SK-N-SH (cell line): Measurements from ENCODE around the gene CCM2. TPM values are rescaled to one million over a fixed set of nuclear protein-coding genes. Genes with fewer than 3 reads are reported as not detected.

Experiments
- CTCF ChIA-PET: fragments of 300-600, 350-600 bp; formaldehyde crosslinking; extraction: SDS; loops from one replicate; lab custom pipeline; 2021; lab: Yijun Ruan, JAX
- POLR2A ChIA-PET: fragments of 350-600 bp; sonication (Branson Sonifier 250); formaldehyde crosslinking; extraction: SDS; loops from one replicate; lab custom pipeline; 2020; ENCODE audit warnings: antibody characterized with exemption, inconsistent platforms; lab: Yijun Ruan, JAX
- DNase-seq: peaks from one replicate; pipeline ENCODE4 v3.0.0; 2012
- H2AFZ ChIP-seq: fragments of 200-600 bp; sonication (generic); 2 replicates; pipeline ENCODE4 v1.8.1; 2016; ENCODE audit warnings: antibody characterized with exemption, mild to moderate bottlenecking, low read depth
- H3F3A ChIP-seq: fragments of 200-600 bp; sonication (generic); replicated peaks from 2 replicates; pipeline ENCODE3; 2016; ENCODE audit warnings: antibody characterized with exemption, mild to moderate bottlenecking; ENCODE audit not compliant: insufficient read depth
- H3K27ac ChIP-seq, 2 experiments: fragments of 200-500 bp in 1 of 2; fragments of 200-600 bp in 1 of 2; sonication (Bioruptor generic) in 1 of 2; sonication (generic), shearing (Covaris generic) in 1 of 2; 2 replicates each; pipeline versions ENCODE4 v1.5.1 to v1.6.1; 2014 to 2016; ENCODE audit warnings: low read depth in 2 of 2, inconsistent platforms in 1 of 2, low read length in 1 of 2, mild to moderate bottlenecking in 1 of 2, mixed read lengths in 1 of 2
- H3K27me3 ChIP-seq: fragments of 200-600 bp; sonication (generic), shearing (Covaris generic); 2 replicates; pipeline ENCODE4 v1.6.1; 2016; ENCODE audit warnings: mixed run types; ENCODE audit not compliant: insufficient read depth
- H3K36me3 ChIP-seq, 2 experiments: fragments of 200-500 bp in 1 of 2; fragments of 200-600 bp in 1 of 2; sonication (Bioruptor generic) in 1 of 2; sonication (generic) in 1 of 2; replicated peaks in 1 of 2; 2 replicates each; pipeline versions ENCODE3 to v1.5.1; 2014 to 2016; ENCODE audit warnings: low read length in 1 of 2, mild to moderate bottlenecking in 1 of 2; ENCODE audit not compliant: insufficient read depth in 2 of 2, control insufficient read depth in 1 of 2
- H3K4me1 ChIP-seq, 2 experiments: fragments of 200-500 bp in 1 of 2; fragments of 200-600 bp in 1 of 2; sonication (Bioruptor generic) in 1 of 2; sonication (generic), shearing (Covaris generic) in 1 of 2; 2 replicates each; pipeline versions ENCODE4 v1.5.1 to v1.6.1; 2014 to 2016; ENCODE audit warnings: low read depth in 1 of 2, low read length in 1 of 2, mixed run types in 1 of 2; ENCODE audit not compliant: insufficient read depth in 2 of 2, control insufficient read depth in 1 of 2
- H3K4me2 ChIP-seq: fragments of 200-600 bp; sonication (generic), shearing (Covaris generic); 2 replicates; pipeline ENCODE4 v1.6.1; 2017; ENCODE audit warnings: mixed run types
- H3K4me3 ChIP-seq, 2 experiments: fragments of 200-500 bp in 1 of 2; fragments of 200-600 bp in 1 of 2; sonication (Bioruptor generic) in 1 of 2; sonication (generic), shearing (Covaris generic) in 1 of 2; 2 replicates each; pipeline versions ENCODE4 v1.5.1 to v1.8.1; 2014 to 2016; ENCODE audit warnings: low read depth in 2 of 2, inconsistent platforms in 1 of 2, low read length in 1 of 2, mild to moderate bottlenecking in 1 of 2, mixed read lengths in 1 of 2, moderate library complexity in 1 of 2
- H3K79me2 ChIP-seq: fragments of 200-600 bp; sonication (generic); 2 replicates; pipeline ENCODE4 v1.8.1; 2017; ENCODE audit warnings: mild to moderate bottlenecking; ENCODE audit not compliant: insufficient read depth
- H3K9ac ChIP-seq: fragments of 200-600 bp; sonication (generic); 2 replicates; pipeline ENCODE4 v1.6.1; 2017; ENCODE audit warnings: mixed run types
- H3K9me2 ChIP-seq: fragments of 200-600 bp; sonication (generic); 2 replicates; pipeline ENCODE4 v1.6.1; 2017; ENCODE audit warnings: mixed run types
- H3K9me3 ChIP-seq: fragments of 200-600 bp; sonication (generic); 2 replicates; pipeline ENCODE4 v1.6.1; 2017; ENCODE audit warnings: mixed run types, mild to moderate bottlenecking, moderate library complexity
- H4K20me1 ChIP-seq: fragments of 200-600 bp; sonication (generic); 2 replicates; pipeline ENCODE4 v1.6.1; 2017; ENCODE audit warnings: mild to moderate bottlenecking, mixed run types; ENCODE audit not compliant: insufficient read depth
- CHD2 ChIP-seq: fragments of 150-350 bp; IDR thresholded peaks from 2 replicates; pipeline ENCODE4 v1.6.1; 2018; ENCODE audit warnings: low read length; ENCODE audit not compliant: partially characterized antibody
- CTCF ChIP-seq: fragments of 200-600 bp; sonication (generic); IDR thresholded peaks from 2 replicates; pipeline ENCODE4 v1.6.1; 2017; ENCODE audit warnings: antibody characterized with exemption, mild to moderate bottlenecking, moderate library complexity
- EP300 ChIP-seq, 2 experiments: IDR thresholded peaks; 2 replicates each; pipeline versions ENCODE4 v1.4.0 to v1.6.1; 2012; ENCODE audit warnings: borderline replicate concordance in 1 of 2, low read depth in 1 of 2, low read length in 1 of 2
- EZH2phosphoT487 ChIP-seq: fragments of 200-600 bp; sonication (generic); IDR thresholded peaks from 2 replicates; pipeline ENCODE4 v1.6.1; 2017; ENCODE audit warnings: low read depth, mixed run types, mild to moderate bottlenecking, antibody characterized with exemption, moderate library complexity, borderline replicate concordance
- FOSL2 ChIP-seq: IDR thresholded peaks from 2 replicates; pipeline ENCODE4 v1.4.0; 2012; ENCODE audit warnings: low read depth, mild to moderate bottlenecking, moderate library complexity, borderline replicate concordance
- FOXJ3 ChIP-seq: sonication (generic); formaldehyde crosslinking; IDR thresholded peaks from 2 replicates; pipeline ENCODE4 v1.5.1; 2020; ENCODE audit warnings: mild to moderate bottlenecking, missing genetic modification reagents
- GATA2 ChIP-seq: sonication (generic); formaldehyde crosslinking; IDR thresholded peaks from 2 replicates; pipeline ENCODE4 v1.5.0; 2020; ENCODE audit warnings: mild to moderate bottlenecking, missing genetic modification reagents
- JUND ChIP-seq: IDR thresholded peaks from 2 replicates; pipeline ENCODE4 v1.4.0; 2012
- MAX ChIP-seq: IDR thresholded peaks from 2 replicates; pipeline ENCODE4 v1.4.0; 2012; ENCODE audit warnings: low read depth
- MXI1 ChIP-seq: IDR thresholded peaks from 2 replicates; pipeline ENCODE4 v1.6.1; 2012; ENCODE audit warnings: mild to moderate bottlenecking, low read depth, low read length, improper control_type of control experiment
- NRF1 ChIP-seq: IDR thresholded peaks from 2 replicates; pipeline ENCODE4 v1.6.1; 2012; ENCODE audit warnings: low read depth, mild to moderate bottlenecking, low read length
- POLR2AphosphoS5 ChIP-seq: IDR thresholded peaks from 2 replicates; pipeline ENCODE4 v1.6.1; 2012; ENCODE audit warnings: low read depth, low read length
- RFX5 ChIP-seq: IDR thresholded peaks from 2 replicates; pipeline ENCODE4 v1.6.1; 2012; ENCODE audit warnings: mild to moderate bottlenecking, improper control_type of control experiment, low read length
- RXRA ChIP-seq: IDR thresholded peaks from 2 replicates; pipeline ENCODE4 v1.4.0; 2012; ENCODE audit warnings: low read depth, mild to moderate bottlenecking, borderline replicate concordance
- SIN3A ChIP-seq: IDR thresholded peaks from 2 replicates; pipeline ENCODE4 v1.6.1; 2012; ENCODE audit warnings: low read depth, mild to moderate bottlenecking, low read length, moderate library complexity, borderline replicate concordance
- SMC3 ChIP-seq: IDR thresholded peaks from 2 replicates; pipeline ENCODE4 v1.6.1; 2012; ENCODE audit warnings: low read depth, low read length, improper control_type of control experiment
- TCF12 ChIP-seq: IDR thresholded peaks from 2 replicates; pipeline ENCODE4 v1.4.0; 2012
- USF2 ChIP-seq: fragments of 150-350 bp; IDR thresholded peaks from 2 replicates; pipeline ENCODE4 v1.6.1; 2017; ENCODE audit warnings: antibody characterized with exemption, low read length, low read depth, borderline replicate concordance
- ZBTB33 ChIP-seq: IDR thresholded peaks from 2 replicates; pipeline ENCODE4 v1.4.0; 2012; ENCODE audit warnings: low read depth, borderline replicate concordance
- WGBS: methylation state at CpG from one replicate; pipeline ENCODE4 v1.1.6; 2017; ENCODE audit warnings: low lambda C conversion rate; 5-methylcytosine and 5-hydroxymethylcytosine counted together
- polyA plus RNA-seq, 3 experiments: library from polyadenylated mRNA; depleted of rRNA; stranded (reverse); fragments of >200 nt; gene quantifications; 2 replicates each; pipeline ENCODE4 v1.2.3, GENCODE V29; 2012

The CCM2 gene
- polyA plus RNA-seq, 1 of the 3 experiments (the other 2 are of a cell fraction): 83.2 TPM

- TF ChIP-seq USF2: no peak
- peak; percentile 48 for TF ChIP-seq SMC3
- no peak for TF ChIP-seq RXRA
- peak; percentile 94; the same call in 1 of the 2 replicates for TF ChIP-seq SIN3A
- TF ChIP-seq TCF12: peak; percentile 49; the same call in 1 of the 2 replicates
- no peak for TF ChIP-seq JUND
- TF ChIP-seq ZBTB33: no peak
- TF ChIP-seq FOXJ3 (CRISPR knock-in tag): no peak; the same call in 1 of the 2 replicates
- peak; percentile 99 for TF ChIP-seq MXI1
- 0 out of 2 replicates have a peak, but pooled peaks have one; percentile 55 for TF ChIP-seq RFX5
- no peak for TF ChIP-seq EZH2phosphoT487
- TF ChIP-seq, all 33 proteins: peak for 18
Observed at GRCh38 chr7:45111298-45112223, 111.6 kb downstream of the CCM2 start, which contains the start of gene TBRG4 (continued).

GRCh38 chr7:45112648-45113047 is 112.6 kb downstream of the CCM2 start:
- Histone ChIP-seq H3K9me3 (no peaks in the 10 kb centered on the region), H3K27me3 (peaks cover 18% of the 10 kb centered on the region; the same call in 1 of the 2 replicates), H3F3A (peaks cover 4% of the 10 kb centered on the region), H3K9me2 (no peaks in the 10 kb centered on the region), H3K9ac (peak overlapping the region; percentile 92; the same call in 1 of the 2 replicates), H3K36me3 (peaks cover 18% of the 10 kb centered on the region in 2 experiments), H3K79me2 (peaks cover 39% of the 10 kb centered on the region), H4K20me1 (peaks cover 18% of the 10 kb centered on the region), H2AFZ (0 out of 2 replicates have a peak overlapping the region, but pooled peaks have one; percentile 88), H3K27ac (peak overlapping the region in 1 of 2 experiments; percentile 96; a peak in 1 of 4 replicates)
- ChIA-PET CTCF (interaction anchor here (0.9 to 3.5 kb wide), 13 partner anchors 10 to 255 kb away, joined by 3 to 33 read pairs (median 9); partner anchors contain the start of genes CCM2 and PURB), POLR2A (interaction anchor here (1.6 to 2.6 kb wide), 6 partner anchors 12 to 139 kb away, joined by 4 to 16 read pairs (median 10); partner anchors contain the start of genes CCM2 and NACAD)
- 89% methylated on average over 1 of the region's 1 CpG for WGBS
- no peak for TF ChIP-seq NRF1
- no peak for TF ChIP-seq TCF12
- no peak for TF ChIP-seq EP300 (IDR thresholded peaks at IDR 0.05; ENCODE audit: borderline replicate concordance in 1 of 2, low read depth in 1 of 2, low read length in 1 of 2)
- TF ChIP-seq SIN3A: no peak
- TF ChIP-seq USF2: no peak
- no peak for TF ChIP-seq JUND
- no peak for TF ChIP-seq MXI1
- no peak for TF ChIP-seq EZH2phosphoT487
- no peak for TF ChIP-seq CHD2
- no peak for TF ChIP-seq FOSL2
- TF ChIP-seq POLR2AphosphoS5: no peak
- no peak for TF ChIP-seq MAX
- TF ChIP-seq CTCF: no peak
- no peak for TF ChIP-seq GATA2 (CRISPR knock-in tag)
- TF ChIP-seq FOXJ3 (CRISPR knock-in tag): no peak
- TF ChIP-seq, all 33 proteins: peak for 0
- Histone ChIP-seq H3K4me3 (peak overlapping the region; percentile 69 to 97; a peak in 3 of 4 replicates), H3K4me2 (peak overlapping the region; percentile 92), H3K4me1 (peaks cover 12 to 19% of the 10 kb centered on the region in 2 experiments; a peak in 2 of 4 replicates)
- DNase-seq: no peak
